ENCODE results near the gene ANKRD60. TPM values are rescaled to one million over a fixed set of nuclear protein-coding genes. Genes with fewer than 3 reads are reported as not detected.
A peak's percentile ranks its signal among the peaks of the same experiment; 100 is the strongest.

Gene ANKRD60
- total and polyA plus RNA-seq, 2 donors (not counting 1 experiment from before 2014, with no cell fraction given) = not detected

DNA sequence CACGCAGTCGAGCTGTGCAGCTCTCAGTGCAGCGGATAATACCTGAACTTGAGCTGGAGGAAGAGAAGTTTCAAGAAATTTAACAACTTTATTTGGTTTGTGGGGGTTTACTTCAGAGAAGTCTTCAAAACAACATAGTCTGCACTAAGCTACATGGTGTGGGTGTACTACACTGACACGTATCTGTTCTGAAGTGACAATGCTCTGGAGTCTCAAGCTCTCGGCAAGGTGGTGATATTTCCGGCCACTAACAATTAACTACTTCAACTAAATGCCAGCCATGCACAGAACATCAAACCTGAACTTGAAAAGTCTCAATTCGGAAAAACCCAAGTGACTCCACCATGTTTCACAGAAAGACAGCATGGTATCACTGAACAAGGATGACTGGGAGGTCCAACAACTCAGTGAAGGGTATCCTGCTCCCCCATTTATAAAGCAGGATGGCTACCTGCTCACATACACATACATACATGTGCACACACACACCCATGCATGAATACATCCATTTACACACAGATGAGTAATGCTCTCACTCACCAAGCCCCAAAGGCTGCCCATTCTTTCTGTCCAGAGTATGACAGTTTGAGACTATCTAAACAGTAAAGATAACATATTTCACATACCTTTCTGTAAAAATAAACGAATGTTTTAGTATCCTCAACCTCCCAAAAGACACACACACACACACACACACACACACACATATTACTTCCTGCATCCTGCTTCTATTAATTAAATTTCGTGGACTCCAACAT lies 15.4 kb upstream of the ANKRD60 start:
- peak in 1 of 2 donors; percentile 24 for DNase-seq (ENCODE audit: low read depth in 2 of 2)
- Histone ChIP-seq H3K9me3 (ENCODE audit: control insufficient read depth, insufficient read depth, low read depth, low read length) (no peaks in the 10 kb centered on the region), H3K79me2 (ENCODE audit: control insufficient read depth, insufficient read depth, low read length) (no peaks in the 10 kb centered on the region), H2AFZ (ENCODE audit: low read length) (no peak overlapping the region), H3K4me2 (ENCODE audit: extremely low read depth, insufficient read depth, low read length) (no peak overlapping the region), H3K27me3 (ENCODE audit: control insufficient read depth, insufficient read depth, low read length) (no peaks in the 10 kb centered on the region), H4K20me1 (ENCODE audit: control insufficient read depth, extremely low read depth, insufficient read depth, low read length) (no peaks in the 10 kb centered on the region), H3K27ac (ENCODE audit: insufficient read depth, low read length) (no peak overlapping the region), H3K36me3 (ENCODE audit: control insufficient read depth, insufficient read depth, low read length) (peaks cover 12% of the 10 kb centered on the region), H3K4me1 (ENCODE audit: control insufficient read depth, extremely low read depth, insufficient read depth, low read length) (no peaks in the 10 kb centered on the region), H3K9ac (ENCODE audit: insufficient read depth, low read length) (no peak overlapping the region), H3K4me3 (replicated peaks in 1 of 4; ENCODE audit: control extremely low read depth in 1 of 4, insufficient read depth in 1 of 4, low read depth in 3 of 4, low read length in 4 of 4) (no peak overlapping the region)
- TF ChIP-seq EZH2 (IDR thresholded peaks at IDR 0.05; ENCODE audit: low read length, missing control alignments) = no peak
- TF ChIP-seq CTCF (conservative IDR thresholded peaks at IDR 0.05 in 1 of 2, IDR thresholded peaks at IDR 0.05 in 1 of 2; ENCODE audit: low read depth in 1 of 2, low read length in 2 of 2) = no peak

- Histone ChIP-seq H3K27me3 (ENCODE audit: control insufficient read depth, insufficient read depth, low read length) (no peaks in the 10 kb centered on the region), H3K4me1 (ENCODE audit: control insufficient read depth, extremely low read depth, insufficient read depth, low read length) (peaks cover 3% of the 10 kb centered on the region), H2AFZ (ENCODE audit: low read length) (no peak overlapping the region), H3K4me2 (ENCODE audit: extremely low read depth, insufficient read depth, low read length) (no peak overlapping the region), H4K20me1 (ENCODE audit: control insufficient read depth, extremely low read depth, insufficient read depth, low read length) (no peaks in the 10 kb centered on the region), H3K36me3 (ENCODE audit: control insufficient read depth, insufficient read depth, low read length) (peaks cover 12% of the 10 kb centered on the region), H3K4me3 (replicated peaks in 1 of 4; ENCODE audit: control extremely low read depth in 1 of 4, insufficient read depth in 1 of 4, low read depth in 3 of 4, low read length in 4 of 4) (no peak overlapping the region), H3K27ac (ENCODE audit: insufficient read depth, low read length) (no peak overlapping the region), H3K79me2 (ENCODE audit: control insufficient read depth, insufficient read depth, low read length) (no peaks in the 10 kb centered on the region), H3K9me3 (ENCODE audit: control insufficient read depth, insufficient read depth, low read depth, low read length) (no peaks in the 10 kb centered on the region), H3K9ac (ENCODE audit: insufficient read depth, low read length) (no peak overlapping the region)
- no peak for DNase-seq (ENCODE audit: low read depth in 2 of 2)
- TF ChIP-seq CTCF (conservative IDR thresholded peaks at IDR 0.05 in 1 of 2, IDR thresholded peaks at IDR 0.05 in 1 of 2; ENCODE audit: low read depth in 1 of 2, low read length in 2 of 2) = no peak
- TF ChIP-seq EZH2 (IDR thresholded peaks at IDR 0.05; ENCODE audit: low read length, missing control alignments) = no peak
Measured at GRCh38 chr20:58242824-58243223, 14.4 kb upstream of the ANKRD60 start.

DNA sequence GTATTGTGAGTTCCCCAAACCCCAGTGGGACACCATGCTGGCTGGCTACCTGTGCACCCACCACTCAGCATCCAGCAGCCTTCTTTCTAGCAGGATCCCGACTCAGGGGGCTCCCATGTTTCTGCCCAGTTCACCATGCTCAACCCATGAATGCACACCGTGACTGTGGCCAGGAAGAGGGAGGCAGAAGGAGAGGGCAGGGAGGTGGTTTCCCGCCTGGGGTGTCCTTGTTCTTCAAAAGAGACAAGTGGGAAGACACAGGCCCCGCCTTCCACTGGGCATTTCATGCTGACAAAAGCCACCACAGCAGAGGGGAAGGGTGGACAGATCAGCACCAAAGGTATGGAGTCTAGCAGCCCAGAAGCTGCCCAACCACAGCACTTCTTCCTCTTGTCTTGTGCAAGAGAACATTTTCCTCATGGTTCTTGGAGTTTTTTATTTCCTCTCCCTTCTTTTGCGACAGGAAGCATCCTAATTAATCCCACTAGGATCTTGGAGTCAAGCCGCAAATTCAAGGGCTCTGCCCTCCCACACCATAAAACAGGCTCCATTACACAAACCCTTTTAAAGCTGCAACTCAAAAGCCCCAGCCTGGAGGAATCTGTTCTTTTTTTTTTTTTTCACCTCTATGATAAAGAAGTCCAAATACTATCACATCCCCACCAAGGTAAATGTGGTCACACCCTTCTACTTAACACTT lies 13.5 kb upstream of the ANKRD60 start:
- no peak overlapping the region for H3K4me2 ChIP-seq (ENCODE audit: extremely low read depth, insufficient read depth, low read length)
- DNase-seq (ENCODE audit: low read depth in 2 of 2) = no peak
- peaks cover 8% of the 10 kb centered on the region for H3K4me1 ChIP-seq (ENCODE audit: control insufficient read depth, extremely low read depth, insufficient read depth, low read length)
- no peaks in the 10 kb centered on the region for H3K79me2 ChIP-seq (ENCODE audit: control insufficient read depth, insufficient read depth, low read length)
- H3K27me3 ChIP-seq (ENCODE audit: control insufficient read depth, insufficient read depth, low read length) = no peaks in the 10 kb centered on the region
- no peak overlapping the region for H2AFZ ChIP-seq (ENCODE audit: low read length)
- TF ChIP-seq CTCF (conservative IDR thresholded peaks at IDR 0.05 in 1 of 2, IDR thresholded peaks at IDR 0.05 in 1 of 2; ENCODE audit: low read depth in 1 of 2, low read length in 2 of 2) (no peak), EZH2 (IDR thresholded peaks at IDR 0.05; ENCODE audit: low read length, missing control alignments) (no peak)
- no peaks in the 10 kb centered on the region for H3K9me3 ChIP-seq (ENCODE audit: control insufficient read depth, insufficient read depth, low read depth, low read length)
- H3K9ac ChIP-seq (ENCODE audit: insufficient read depth, low read length) = no peak overlapping the region
- H3K27ac ChIP-seq (ENCODE audit: insufficient read depth, low read length) = no peak overlapping the region
- H3K4me3 ChIP-seq (replicated peaks in 1 of 4; ENCODE audit: control extremely low read depth in 1 of 4, insufficient read depth in 1 of 4, low read depth in 3 of 4, low read length in 4 of 4) = no peak overlapping the region
- H4K20me1 ChIP-seq (ENCODE audit: control insufficient read depth, extremely low read depth, insufficient read depth, low read length) = no peaks in the 10 kb centered on the region
- H3K36me3 ChIP-seq (ENCODE audit: control insufficient read depth, insufficient read depth, low read length) = peaks cover 12% of the 10 kb centered on the region

All from fibroblast of lung (primary cell).